HG03460 (cell line): ENCODE results near the gene ZNF571.
A peak's percentile ranks its signal among the peaks of the same experiment; 100 is the strongest.

Experiments used
- ATAC-seq: cut with Tn5 transposase; IDR thresholded peaks from one replicate; pipeline ENCODE4 v1.9.1; 2021; ENCODE audit not compliant: unreplicated experiment

The ZNF571 gene

GRCh38 chr19:37594304-37594981 is at the start of gene ZNF571, which contains the start of gene ZNF540:
ZNF571 (minus strand) TSS chr19:37594792; CDS start chr19:37586676, 8,116 bp downstream.
ZNF540 (plus strand) TSS chr19:37594876; CDS start chr19:37598448, 3,572 bp downstream.
- peak; percentile 97 for ATAC-seq

GRCh38 chr19:37635076-37636056 is 40.8 kb upstream of the ZNF571 start:
- no peak for ATAC-seq

GRCh38 chr19:37594982-37595382 is 390 bp upstream of the ZNF571 start:
- peak; percentile 21 for ATAC-seq

- no peak for ATAC-seq
Measured at GRCh38 chr19:37593996-37594303, 642 bp downstream of the ZNF571 start.

GRCh38 chr19:37583340-37583739 is 11.3 kb downstream of the ZNF571 start:
- no peak for ATAC-seq

- ATAC-seq = no peak
Measured at GRCh38 chr19:37572203-37572602, 22.4 kb downstream of the ZNF571 start.

GRCh38 chr19:37565370-37565669 is 29.3 kb downstream of the ZNF571 start:
- ATAC-seq = no peak

GRCh38 chr19:37564624-37565369 is 29.8 kb downstream of the ZNF571 start:
- ATAC-seq = no peak

GRCh38 chr19:37563518-37563917 is 31.1 kb downstream of the ZNF571 start:
- ATAC-seq = no peak

GRCh38 chr19:37551129-37551993 is 43.2 kb downstream of the ZNF571 start:
- ATAC-seq = no peak

- no peak for ATAC-seq
Measured at GRCh38 chr19:37537391-37537947, 57.1 kb downstream of the ZNF571 start.

GRCh38 chr19:37519890-37520289 is 74.7 kb downstream of the ZNF571 start:
- ATAC-seq = no peak
